GM12801 (cell line): Measurements from ENCODE around the gene ST3GAL3.

Source experiments
- CTCF ChIP-seq: IDR thresholded peaks from one replicate; pipeline ENCODE4 v1.5.1; 2011; ENCODE audit warnings: control low read depth; ENCODE audit not compliant: insufficient read length; ENCODE audit errors: extremely low read depth

The ST3GAL3 gene

DNA sequence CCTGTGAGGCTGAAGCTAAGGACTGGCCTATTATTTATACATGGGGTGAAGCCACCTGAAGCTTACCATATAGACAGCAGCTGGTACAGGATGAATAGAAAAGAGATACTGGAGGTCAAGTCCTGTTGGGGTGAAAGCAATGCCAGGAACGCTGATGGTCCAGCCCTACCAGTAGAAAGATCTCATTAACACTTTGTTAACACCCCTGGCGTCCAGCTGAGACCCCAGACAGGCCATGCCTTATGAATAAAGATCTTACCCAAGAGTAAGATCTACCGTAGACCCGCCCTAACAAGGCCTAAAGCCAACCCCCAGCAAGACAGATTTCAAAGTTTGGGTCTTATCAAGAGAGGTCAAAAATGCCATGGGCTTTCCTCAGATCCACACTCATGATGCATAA lies 34.7 kb downstream of the ST3GAL3 start:
- no peak for TF ChIP-seq CTCF

DNA sequence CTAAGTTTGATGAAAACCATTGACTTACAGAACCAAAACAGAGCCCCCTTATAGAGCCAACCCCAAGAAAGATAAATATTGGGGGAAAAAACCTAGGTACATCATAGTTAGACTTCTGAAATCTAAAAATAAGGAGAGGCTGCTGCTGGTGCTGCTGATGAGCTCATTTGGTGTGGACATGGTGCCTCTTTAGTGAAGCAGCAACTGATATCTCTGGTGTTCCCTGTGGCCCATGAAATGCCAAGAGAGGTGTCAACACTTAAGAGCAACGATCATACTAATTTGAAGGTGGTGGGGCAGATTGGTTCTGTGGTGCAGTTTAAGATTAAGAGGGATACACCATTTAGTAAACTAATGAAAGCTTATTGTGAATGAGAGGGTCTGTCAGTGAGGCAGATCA lies 35.9 kb downstream of the ST3GAL3 start:
- no peak for TF ChIP-seq CTCF

GRCh38 chr1:43747736-43748135 lies 40.4 kb downstream of the ST3GAL3 start:
- TF ChIP-seq CTCF = no peak

- TF ChIP-seq CTCF = no peak
Observed at GRCh38 chr1:43750083-43750482, 42.7 kb downstream of the ST3GAL3 start.

- TF ChIP-seq CTCF = no peak
Observed at GRCh38 chr1:43753422-43753821, 46.1 kb downstream of the ST3GAL3 start.

DNA sequence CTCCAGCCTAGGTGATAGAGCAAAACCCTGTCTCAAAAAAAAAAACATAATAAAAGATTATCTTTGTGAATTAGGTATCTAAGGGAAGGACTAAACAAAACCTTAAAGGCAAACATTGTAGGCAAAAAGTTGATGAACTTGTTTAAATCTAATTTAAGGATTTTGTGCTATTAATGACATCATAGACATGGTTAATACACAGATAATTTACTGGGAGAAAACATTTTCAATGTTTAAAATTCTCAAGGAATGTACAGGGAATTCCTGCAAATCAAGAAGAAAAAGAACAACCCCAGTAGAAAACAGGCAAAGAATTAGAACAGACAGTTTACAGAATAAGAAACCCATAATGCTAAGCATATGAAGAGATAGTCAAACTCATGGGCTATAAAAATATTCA lies 47.6 kb downstream of the ST3GAL3 start:
- TF ChIP-seq CTCF = no peak

DNA sequence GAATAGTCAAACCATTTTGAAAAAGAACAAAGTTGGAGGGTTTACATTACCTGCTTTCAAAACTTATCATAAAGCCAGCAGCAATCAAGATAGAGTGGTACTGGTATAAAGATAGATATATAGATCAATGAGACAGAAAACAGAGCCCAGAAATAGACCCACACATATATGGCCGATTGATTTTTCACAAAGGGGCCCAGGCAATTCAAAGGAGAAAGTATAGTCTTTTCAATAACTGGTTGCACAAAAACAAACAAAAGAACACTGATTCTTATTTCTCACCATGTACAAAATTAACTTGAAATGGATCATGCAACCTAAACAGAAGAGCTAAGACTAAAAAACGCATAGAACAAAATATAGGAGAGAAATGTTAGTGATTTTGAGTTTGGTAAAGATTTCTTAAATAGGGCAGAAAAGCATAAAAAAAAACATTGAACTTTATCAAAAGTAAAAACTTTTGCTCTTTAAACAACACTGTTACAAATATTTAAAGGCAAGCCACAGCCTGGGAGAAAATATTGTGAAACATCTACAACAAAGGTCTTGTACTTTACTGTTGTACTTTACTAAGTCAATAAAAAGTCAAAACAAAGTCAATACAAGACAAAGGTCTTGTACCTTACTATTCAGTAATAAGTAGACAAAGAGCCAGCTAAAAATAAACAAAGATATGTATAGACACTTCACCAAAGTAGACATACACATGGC lies 50.2 kb downstream of the ST3GAL3 start:
- TF ChIP-seq CTCF = no peak

- no peak for TF ChIP-seq CTCF
Observed at GRCh38 chr1:43760745-43761317, 53.5 kb downstream of the ST3GAL3 start.
